Liver (tissue), 9 donors: Measurements from ENCODE around the gene TMBIM6. TPM values are rescaled to one million over a fixed set of nuclear protein-coding genes. Genes with fewer than 3 reads are reported as not detected.

Experiments
- DNase-seq: peaks from one replicate; pipeline ENCODE4 v3.0.0-alpha.2; 2017; ENCODE audit warnings: low spot score
- H3K27ac ChIP-seq, 2 donors: one replicate each; pipeline ENCODE4 v1.7.0; 2013; ENCODE audit warnings: inconsistent platforms in 2 of 2, low read length in 2 of 2, control low read depth in 1 of 2, low read depth in 1 of 2, mild to moderate bottlenecking in 1 of 2
- H3K27me3 ChIP-seq, 4 donors: one replicate each; pipeline versions ENCODE4 v1.6.1 to v1.7.0; 2013; ENCODE audit warnings: low read length in 3 of 4, inconsistent platforms in 1 of 4, mild to moderate bottlenecking in 1 of 4, moderate library complexity in 1 of 4; ENCODE audit not compliant: control insufficient read depth in 4 of 4, insufficient read depth in 4 of 4
- H3K36me3 ChIP-seq, 4 donors: one replicate each; pipeline versions ENCODE4 v1.6.1 to v1.7.0; 2013; ENCODE audit warnings: low read length in 3 of 4, mild to moderate bottlenecking in 3 of 4, low read depth in 1 of 4, moderate library complexity in 1 of 4; ENCODE audit not compliant: control insufficient read depth in 4 of 4, insufficient read depth in 3 of 4
- H3K4me1 ChIP-seq, 4 donors: one replicate each; pipeline versions ENCODE4 v1.6.1 to v1.7.0; 2013; ENCODE audit warnings: low read length in 3 of 4, mild to moderate bottlenecking in 3 of 4, moderate library complexity in 1 of 4; ENCODE audit not compliant: control insufficient read depth in 4 of 4, insufficient read depth in 4 of 4
- H3K4me3 ChIP-seq, 3 donors: one replicate each; pipeline versions ENCODE4 v1.6.1 to v1.7.0; 2013; ENCODE audit warnings: low read length in 3 of 3, control low read depth in 1 of 3, low read depth in 1 of 3, mild to moderate bottlenecking in 1 of 3
- H3K9ac ChIP-seq, 2 donors: one replicate each; pipeline ENCODE4 v1.7.0; 2013; ENCODE audit warnings: low read length in 2 of 2, mild to moderate bottlenecking in 2 of 2, moderate library complexity in 2 of 2, control low read depth in 1 of 2, low read depth in 1 of 2
- H3K9me3 ChIP-seq, 4 donors: one replicate each; pipeline versions ENCODE4 v1.6.1 to v1.7.0; 2013; ENCODE audit warnings: low read length in 3 of 4; ENCODE audit not compliant: control insufficient read depth in 4 of 4
- EGR1 ChIP-seq, 2 donors: IDR thresholded peaks; 2 replicates each; pipeline ENCODE4 v1.6.1; 2016 to 2018; ENCODE audit warnings: antibody characterized with exemption in 2 of 2, low read depth in 2 of 2
- FOXA1 ChIP-seq: IDR thresholded peaks from 2 replicates; pipeline ENCODE4 v1.6.1; 2016; ENCODE audit warnings: antibody characterized with exemption
- FOXA2 ChIP-seq: IDR thresholded peaks from 2 replicates; pipeline ENCODE4 v1.6.1; 2016; ENCODE audit warnings: antibody characterized with exemption
- GABPA ChIP-seq, 2 donors: IDR thresholded peaks in 1 of 2; conservative IDR thresholded peaks in 1 of 2; 2 replicates each; pipeline ENCODE4 v1.6.1; 2016; ENCODE audit warnings: antibody characterized with exemption in 2 of 2, mild to moderate bottlenecking in 1 of 2, moderate library complexity in 1 of 2
- HNF4A ChIP-seq, 2 donors: conservative IDR thresholded peaks; 2 replicates each; pipeline ENCODE4 v1.6.1; 2016; ENCODE audit warnings: antibody characterized with exemption in 2 of 2, mild to moderate bottlenecking in 2 of 2
- HNF4G ChIP-seq: IDR thresholded peaks from 2 replicates; pipeline ENCODE4 v1.6.1; 2016; ENCODE audit warnings: antibody characterized with exemption
- JUND ChIP-seq, 2 donors: IDR thresholded peaks; 2 replicates each; pipeline ENCODE4 v1.6.1; 2016; ENCODE audit warnings: antibody characterized with exemption in 2 of 2
- NR2F2 ChIP-seq: IDR thresholded peaks from 2 replicates; pipeline ENCODE4 v1.6.1; 2016; ENCODE audit warnings: antibody characterized with exemption
- RAD21 ChIP-seq, 2 donors: IDR thresholded peaks; 2 replicates each; pipeline ENCODE4 v1.6.1; 2016; ENCODE audit warnings: antibody characterized with exemption in 2 of 2, mild to moderate bottlenecking in 2 of 2
- RXRA ChIP-seq, 2 donors: IDR thresholded peaks; 2 replicates each; pipeline ENCODE4 v1.6.1; 2017 to 2018; ENCODE audit warnings: antibody characterized with exemption in 2 of 2, mild to moderate bottlenecking in 1 of 2
- SP1 ChIP-seq: IDR thresholded peaks from 2 replicates; pipeline ENCODE4 v1.6.1; 2018; ENCODE audit warnings: antibody characterized with exemption, mild to moderate bottlenecking
- TAF1 ChIP-seq: conservative IDR thresholded peaks from 2 replicates; pipeline ENCODE4 v1.6.1; 2016; ENCODE audit warnings: antibody characterized with exemption, mild to moderate bottlenecking
- YY1 ChIP-seq: IDR thresholded peaks from 2 replicates; pipeline ENCODE4 v1.6.1; 2016; ENCODE audit warnings: antibody characterized with exemption, mild to moderate bottlenecking
- WGBS: extraction: QIAGEN DNeasy Blood & Tissue Kit; methylation state at CpG from one replicate; pipeline ENCODE4 v1.1.7; 2013; 5-methylcytosine and 5-hydroxymethylcytosine counted together
- polyA plus RNA-seq, 2 donors: library from polyadenylated mRNA; stranded (reverse) in 1 of 2; unstranded in 1 of 2; fragments of 200-250 nt in 1 of 2; fragments of >200 nt in 1 of 2; fragmentation: Nextera tagmentation in 1 of 2; extraction: Ambion mirVana in 1 of 2; gene quantifications; one replicate each; pipeline versions ENCODE4 v1.2.1 to v1.2.3, GENCODE V29; 2013 to 2015
- total RNA-seq, 2 donors: library from RNA; depleted of rRNA; stranded (reverse); fragments of >200 nt; gene quantifications; one replicate each; pipeline ENCODE4 v1.2.3, GENCODE V29; 2014
- TF ChIP-seq, protein P1 (sequence below): IDR thresholded peaks from 2 replicates; pipeline ENCODE4 v1.6.1; 2016; ENCODE audit warnings: antibody characterized with exemption
- TF ChIP-seq, protein P2 (sequence below): IDR thresholded peaks from 2 replicates; pipeline ENCODE4 v1.6.1; 2016; ENCODE audit warnings: antibody characterized with exemption, mild to moderate bottlenecking
- TF ChIP-seq, protein P3 (sequence below): fragments of 150-350 bp; IDR thresholded peaks from 2 replicates; pipeline ENCODE4 v1.5.1; 2017; ENCODE audit warnings: improper control_type of control experiment, low read depth, low read length; ENCODE audit not compliant: missing input control
- TF ChIP-seq, protein P4 (sequence below): IDR thresholded peaks from 2 replicates; pipeline ENCODE4 v1.6.1; 2016; ENCODE audit warnings: antibody characterized with exemption
- TF ChIP-seq, protein P5 (sequence below): IDR thresholded peaks from 2 replicates; pipeline ENCODE4 v1.6.1; 2016; ENCODE audit warnings: antibody characterized with exemption
- donor health status: healthy.
- donor health status: healthy.
- donor health status: healthy.
- donor health status: healthy.
- donor health status: healthy.

TMBIM6 gene, protein sequence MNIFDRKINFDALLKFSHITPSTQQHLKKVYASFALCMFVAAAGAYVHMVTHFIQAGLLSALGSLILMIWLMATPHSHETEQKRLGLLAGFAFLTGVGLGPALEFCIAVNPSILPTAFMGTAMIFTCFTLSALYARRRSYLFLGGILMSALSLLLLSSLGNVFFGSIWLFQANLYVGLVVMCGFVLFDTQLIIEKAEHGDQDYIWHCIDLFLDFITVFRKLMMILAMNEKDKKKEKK
- 100 to 1,000 TPM; 464 to 740 TPM for total RNA-seq
- 1,000 to 10,000 TPM in 1 of 2 donors, 100 to 1,000 TPM in 1; 687 to 1,207 TPM for polyA plus RNA-seq

DNA sequence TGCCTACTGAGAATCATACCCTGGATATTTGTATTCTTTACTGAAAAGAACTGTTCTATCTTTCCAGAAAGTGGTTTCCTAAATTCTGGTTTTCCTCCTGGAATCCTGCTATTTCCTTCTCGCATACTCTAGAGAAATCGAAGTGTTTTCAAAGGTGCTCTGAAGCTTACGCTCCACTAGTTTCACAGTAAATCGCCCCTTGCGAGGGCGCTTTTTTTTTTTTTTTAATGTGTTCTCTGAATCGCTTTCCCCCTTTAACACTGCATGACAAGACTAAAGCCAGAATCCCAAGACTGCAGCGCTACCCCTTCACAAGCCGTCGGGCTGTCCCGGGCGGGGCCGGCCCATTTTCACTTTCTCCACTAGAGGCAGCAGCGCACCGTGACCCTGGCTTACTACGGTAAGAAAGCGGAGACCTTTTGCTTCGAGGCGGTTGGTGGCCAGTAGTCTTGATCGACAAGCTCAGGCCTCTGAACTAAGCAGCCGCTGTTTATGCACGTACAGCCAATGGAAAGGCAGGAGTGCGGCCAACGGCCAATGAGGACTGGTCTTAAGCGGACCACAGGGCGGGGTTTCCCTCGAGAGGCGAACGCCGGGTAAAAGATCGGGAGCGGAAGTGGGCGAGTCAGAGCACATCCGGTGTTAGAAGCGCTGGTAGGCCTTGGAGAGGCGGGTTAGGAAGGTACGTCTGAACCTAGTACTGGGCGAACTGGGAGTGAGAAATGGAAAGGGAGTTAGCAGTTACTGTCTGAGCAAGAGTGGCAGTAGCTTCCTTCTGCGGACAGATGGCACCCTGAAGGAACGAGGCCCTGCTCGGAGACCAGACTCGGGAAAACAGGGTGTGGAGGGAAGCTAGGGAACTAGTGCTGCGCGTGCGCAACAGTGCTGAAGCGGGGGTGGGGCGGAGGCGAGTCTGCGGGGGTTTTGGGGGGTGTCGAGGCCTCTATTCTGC, at the start of gene TMBIM6:
Gene TMBIM6, plus strand, starts transcription at position 628 of the 952 bp plus-strand sequence. CDS start 10,937 bp downstream, outside the sequence.
- 4% methylated on average over 50 of the region's 50 CpGs for WGBS
- peak; percentile 96 for DNase-seq
- H3K27ac ChIP-seq: peak within 1 kb of the TSS; percentile 95 to 97
- H3K36me3 ChIP-seq: no peaks in the 10 kb centered on the region
- H3K27me3 ChIP-seq: no peaks in the 10 kb centered on the region
- H3K9ac ChIP-seq: peak within 1 kb of the TSS; percentile 81 to 96
- TF ChIP-seq, protein P1, sequence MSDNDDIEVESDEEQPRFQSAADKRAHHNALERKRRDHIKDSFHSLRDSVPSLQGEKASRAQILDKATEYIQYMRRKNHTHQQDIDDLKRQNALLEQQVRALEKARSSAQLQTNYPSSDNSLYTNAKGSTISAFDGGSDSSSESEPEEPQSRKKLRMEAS: peak; percentile 35
- TF ChIP-seq GABPA (IDR thresholded peaks at IDR 0.05 in 1 of 2, conservative IDR thresholded peaks at IDR 0.05 in 1 of 2): peak; percentile 90 to 95
- TF ChIP-seq, protein P2, sequence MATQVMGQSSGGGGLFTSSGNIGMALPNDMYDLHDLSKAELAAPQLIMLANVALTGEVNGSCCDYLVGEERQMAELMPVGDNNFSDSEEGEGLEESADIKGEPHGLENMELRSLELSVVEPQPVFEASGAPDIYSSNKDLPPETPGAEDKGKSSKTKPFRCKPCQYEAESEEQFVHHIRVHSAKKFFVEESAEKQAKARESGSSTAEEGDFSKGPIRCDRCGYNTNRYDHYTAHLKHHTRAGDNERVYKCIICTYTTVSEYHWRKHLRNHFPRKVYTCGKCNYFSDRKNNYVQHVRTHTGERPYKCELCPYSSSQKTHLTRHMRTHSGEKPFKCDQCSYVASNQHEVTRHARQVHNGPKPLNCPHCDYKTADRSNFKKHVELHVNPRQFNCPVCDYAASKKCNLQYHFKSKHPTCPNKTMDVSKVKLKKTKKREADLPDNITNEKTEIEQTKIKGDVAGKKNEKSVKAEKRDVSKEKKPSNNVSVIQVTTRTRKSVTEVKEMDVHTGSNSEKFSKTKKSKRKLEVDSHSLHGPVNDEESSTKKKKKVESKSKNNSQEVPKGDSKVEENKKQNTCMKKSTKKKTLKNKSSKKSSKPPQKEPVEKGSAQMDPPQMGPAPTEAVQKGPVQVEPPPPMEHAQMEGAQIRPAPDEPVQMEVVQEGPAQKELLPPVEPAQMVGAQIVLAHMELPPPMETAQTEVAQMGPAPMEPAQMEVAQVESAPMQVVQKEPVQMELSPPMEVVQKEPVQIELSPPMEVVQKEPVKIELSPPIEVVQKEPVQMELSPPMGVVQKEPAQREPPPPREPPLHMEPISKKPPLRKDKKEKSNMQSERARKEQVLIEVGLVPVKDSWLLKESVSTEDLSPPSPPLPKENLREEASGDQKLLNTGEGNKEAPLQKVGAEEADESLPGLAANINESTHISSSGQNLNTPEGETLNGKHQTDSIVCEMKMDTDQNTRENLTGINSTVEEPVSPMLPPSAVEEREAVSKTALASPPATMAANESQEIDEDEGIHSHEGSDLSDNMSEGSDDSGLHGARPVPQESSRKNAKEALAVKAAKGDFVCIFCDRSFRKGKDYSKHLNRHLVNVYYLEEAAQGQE: peak; percentile 94
- peak; percentile 87 for TF ChIP-seq RAD21 (IDR thresholded peaks at IDR 0.05)
- TF ChIP-seq HNF4G: peak; percentile 51
- peak; percentile 99 for TF ChIP-seq TAF1
- TF ChIP-seq SP1: peak; percentile 93
- peak in 1 of 2 donors; percentile 47 for TF ChIP-seq JUND (IDR thresholded peaks at IDR 0.05)
- TF ChIP-seq EGR1 (IDR thresholded peaks at IDR 0.05; ENCODE audit: low read depth in 2 of 2): peak; percentile 8 to 64
- peak; percentile 20 for TF ChIP-seq FOXA2
- TF ChIP-seq, protein P3, sequence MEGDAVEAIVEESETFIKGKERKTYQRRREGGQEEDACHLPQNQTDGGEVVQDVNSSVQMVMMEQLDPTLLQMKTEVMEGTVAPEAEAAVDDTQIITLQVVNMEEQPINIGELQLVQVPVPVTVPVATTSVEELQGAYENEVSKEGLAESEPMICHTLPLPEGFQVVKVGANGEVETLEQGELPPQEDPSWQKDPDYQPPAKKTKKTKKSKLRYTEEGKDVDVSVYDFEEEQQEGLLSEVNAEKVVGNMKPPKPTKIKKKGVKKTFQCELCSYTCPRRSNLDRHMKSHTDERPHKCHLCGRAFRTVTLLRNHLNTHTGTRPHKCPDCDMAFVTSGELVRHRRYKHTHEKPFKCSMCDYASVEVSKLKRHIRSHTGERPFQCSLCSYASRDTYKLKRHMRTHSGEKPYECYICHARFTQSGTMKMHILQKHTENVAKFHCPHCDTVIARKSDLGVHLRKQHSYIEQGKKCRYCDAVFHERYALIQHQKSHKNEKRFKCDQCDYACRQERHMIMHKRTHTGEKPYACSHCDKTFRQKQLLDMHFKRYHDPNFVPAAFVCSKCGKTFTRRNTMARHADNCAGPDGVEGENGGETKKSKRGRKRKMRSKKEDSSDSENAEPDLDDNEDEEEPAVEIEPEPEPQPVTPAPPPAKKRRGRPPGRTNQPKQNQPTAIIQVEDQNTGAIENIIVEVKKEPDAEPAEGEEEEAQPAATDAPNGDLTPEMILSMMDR: peak; percentile 98
- TF ChIP-seq NR2F2: peak; percentile 93
- TF ChIP-seq, protein P4, sequence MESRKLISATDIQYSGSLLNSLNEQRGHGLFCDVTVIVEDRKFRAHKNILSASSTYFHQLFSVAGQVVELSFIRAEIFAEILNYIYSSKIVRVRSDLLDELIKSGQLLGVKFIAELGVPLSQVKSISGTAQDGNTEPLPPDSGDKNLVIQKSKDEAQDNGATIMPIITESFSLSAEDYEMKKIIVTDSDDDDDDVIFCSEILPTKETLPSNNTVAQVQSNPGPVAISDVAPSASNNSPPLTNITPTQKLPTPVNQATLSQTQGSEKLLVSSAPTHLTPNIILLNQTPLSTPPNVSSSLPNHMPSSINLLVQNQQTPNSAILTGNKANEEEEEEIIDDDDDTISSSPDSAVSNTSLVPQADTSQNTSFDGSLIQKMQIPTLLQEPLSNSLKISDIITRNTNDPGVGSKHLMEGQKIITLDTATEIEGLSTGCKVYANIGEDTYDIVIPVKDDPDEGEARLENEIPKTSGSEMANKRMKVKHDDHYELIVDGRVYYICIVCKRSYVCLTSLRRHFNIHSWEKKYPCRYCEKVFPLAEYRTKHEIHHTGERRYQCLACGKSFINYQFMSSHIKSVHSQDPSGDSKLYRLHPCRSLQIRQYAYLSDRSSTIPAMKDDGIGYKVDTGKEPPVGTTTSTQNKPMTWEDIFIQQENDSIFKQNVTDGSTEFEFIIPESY: peak; percentile 70
- TF ChIP-seq HNF4A (conservative IDR thresholded peaks at IDR 0.05): peak; percentile 48 to 63
- TF ChIP-seq RXRA (IDR thresholded peaks at IDR 0.05): peak; percentile 80 to 87
- TF ChIP-seq YY1: peak; percentile 51
- TF ChIP-seq, protein P5, sequence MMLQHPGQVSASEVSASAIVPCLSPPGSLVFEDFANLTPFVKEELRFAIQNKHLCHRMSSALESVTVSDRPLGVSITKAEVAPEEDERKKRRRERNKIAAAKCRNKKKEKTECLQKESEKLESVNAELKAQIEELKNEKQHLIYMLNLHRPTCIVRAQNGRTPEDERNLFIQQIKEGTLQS: no peak
- peak; percentile 26 for TF ChIP-seq FOXA1
- no peaks in the 10 kb centered on the region for H3K9me3 ChIP-seq
- peak within 1 kb of the TSS; percentile 84 to 97 (median 95) for H3K4me3 ChIP-seq
- peaks cover 3 to 26% (median 22%) of the 10 kb centered on the region in 4 donors for H3K4me1 ChIP-seq
